SK-N-SH (cell line): ENCODE results near the gene CCDC24. TPM values are rescaled to one million over a fixed set of nuclear protein-coding genes. Genes with fewer than 3 reads are reported as not detected.

Source experiments
- CTCF ChIA-PET: fragments of 300-600, 350-600 bp; formaldehyde crosslinking; extraction: SDS; loops from one replicate; lab custom pipeline; 2021; lab: Yijun Ruan, JAX
- POLR2A ChIA-PET: fragments of 350-600 bp; sonication (Branson Sonifier 250); formaldehyde crosslinking; extraction: SDS; loops from one replicate; lab custom pipeline; 2020; ENCODE audit warnings: antibody characterized with exemption, inconsistent platforms; lab: Yijun Ruan, JAX
- DNase-seq: peaks from one replicate; pipeline ENCODE4 v3.0.0; 2012
- H2AFZ ChIP-seq: fragments of 200-600 bp; sonication (generic); 2 replicates; pipeline ENCODE4 v1.8.1; 2016; ENCODE audit warnings: antibody characterized with exemption, mild to moderate bottlenecking, low read depth
- H3F3A ChIP-seq: fragments of 200-600 bp; sonication (generic); replicated peaks from 2 replicates; pipeline ENCODE3; 2016; ENCODE audit warnings: antibody characterized with exemption, mild to moderate bottlenecking; ENCODE audit not compliant: insufficient read depth
- H3K27ac ChIP-seq, 2 experiments: fragments of 200-500 bp in 1 of 2; fragments of 200-600 bp in 1 of 2; sonication (Bioruptor generic) in 1 of 2; sonication (generic), shearing (Covaris generic) in 1 of 2; 2 replicates each; pipeline versions ENCODE4 v1.5.1 to v1.6.1; 2014 to 2016; ENCODE audit warnings: low read depth in 2 of 2, inconsistent platforms in 1 of 2, low read length in 1 of 2, mild to moderate bottlenecking in 1 of 2, mixed read lengths in 1 of 2
- H3K27me3 ChIP-seq: fragments of 200-600 bp; sonication (generic), shearing (Covaris generic); 2 replicates; pipeline ENCODE4 v1.6.1; 2016; ENCODE audit warnings: mixed run types; ENCODE audit not compliant: insufficient read depth
- H3K36me3 ChIP-seq, 2 experiments: fragments of 200-500 bp in 1 of 2; fragments of 200-600 bp in 1 of 2; sonication (Bioruptor generic) in 1 of 2; sonication (generic) in 1 of 2; replicated peaks in 1 of 2; 2 replicates each; pipeline versions ENCODE3 to v1.5.1; 2014 to 2016; ENCODE audit warnings: low read length in 1 of 2, mild to moderate bottlenecking in 1 of 2; ENCODE audit not compliant: insufficient read depth in 2 of 2, control insufficient read depth in 1 of 2
- H3K4me1 ChIP-seq, 2 experiments: fragments of 200-500 bp in 1 of 2; fragments of 200-600 bp in 1 of 2; sonication (Bioruptor generic) in 1 of 2; sonication (generic), shearing (Covaris generic) in 1 of 2; 2 replicates each; pipeline versions ENCODE4 v1.5.1 to v1.6.1; 2014 to 2016; ENCODE audit warnings: low read depth in 1 of 2, low read length in 1 of 2, mixed run types in 1 of 2; ENCODE audit not compliant: insufficient read depth in 2 of 2, control insufficient read depth in 1 of 2
- H3K4me2 ChIP-seq: fragments of 200-600 bp; sonication (generic), shearing (Covaris generic); 2 replicates; pipeline ENCODE4 v1.6.1; 2017; ENCODE audit warnings: mixed run types
- H3K4me3 ChIP-seq, 2 experiments: fragments of 200-500 bp in 1 of 2; fragments of 200-600 bp in 1 of 2; sonication (Bioruptor generic) in 1 of 2; sonication (generic), shearing (Covaris generic) in 1 of 2; 2 replicates each; pipeline versions ENCODE4 v1.5.1 to v1.8.1; 2014 to 2016; ENCODE audit warnings: low read depth in 2 of 2, inconsistent platforms in 1 of 2, low read length in 1 of 2, mild to moderate bottlenecking in 1 of 2, mixed read lengths in 1 of 2, moderate library complexity in 1 of 2
- H3K79me2 ChIP-seq: fragments of 200-600 bp; sonication (generic); 2 replicates; pipeline ENCODE4 v1.8.1; 2017; ENCODE audit warnings: mild to moderate bottlenecking; ENCODE audit not compliant: insufficient read depth
- H3K9ac ChIP-seq: fragments of 200-600 bp; sonication (generic); 2 replicates; pipeline ENCODE4 v1.6.1; 2017; ENCODE audit warnings: mixed run types
- H3K9me2 ChIP-seq: fragments of 200-600 bp; sonication (generic); 2 replicates; pipeline ENCODE4 v1.6.1; 2017; ENCODE audit warnings: mixed run types
- H3K9me3 ChIP-seq: fragments of 200-600 bp; sonication (generic); 2 replicates; pipeline ENCODE4 v1.6.1; 2017; ENCODE audit warnings: mixed run types, mild to moderate bottlenecking, moderate library complexity
- H4K20me1 ChIP-seq: fragments of 200-600 bp; sonication (generic); 2 replicates; pipeline ENCODE4 v1.6.1; 2017; ENCODE audit warnings: mild to moderate bottlenecking, mixed run types; ENCODE audit not compliant: insufficient read depth
- CHD2 ChIP-seq: fragments of 150-350 bp; IDR thresholded peaks from 2 replicates; pipeline ENCODE4 v1.6.1; 2018; ENCODE audit warnings: low read length; ENCODE audit not compliant: partially characterized antibody
- EP300 ChIP-seq, 2 experiments: IDR thresholded peaks; 2 replicates each; pipeline versions ENCODE4 v1.4.0 to v1.6.1; 2012; ENCODE audit warnings: borderline replicate concordance in 1 of 2, low read depth in 1 of 2, low read length in 1 of 2
- EZH2phosphoT487 ChIP-seq: fragments of 200-600 bp; sonication (generic); IDR thresholded peaks from 2 replicates; pipeline ENCODE4 v1.6.1; 2017; ENCODE audit warnings: low read depth, mixed run types, mild to moderate bottlenecking, antibody characterized with exemption, moderate library complexity, borderline replicate concordance
- FOXJ3 ChIP-seq: sonication (generic); formaldehyde crosslinking; IDR thresholded peaks from 2 replicates; pipeline ENCODE4 v1.5.1; 2020; ENCODE audit warnings: mild to moderate bottlenecking, missing genetic modification reagents
- FOXM1 ChIP-seq: IDR thresholded peaks from 2 replicates; pipeline ENCODE4 v1.4.0; 2012; ENCODE audit warnings: low read depth, mild to moderate bottlenecking
- GATA2 ChIP-seq: sonication (generic); formaldehyde crosslinking; IDR thresholded peaks from 2 replicates; pipeline ENCODE4 v1.5.0; 2020; ENCODE audit warnings: mild to moderate bottlenecking, missing genetic modification reagents
- JUND ChIP-seq: IDR thresholded peaks from 2 replicates; pipeline ENCODE4 v1.4.0; 2012
- MAX ChIP-seq: IDR thresholded peaks from 2 replicates; pipeline ENCODE4 v1.4.0; 2012; ENCODE audit warnings: low read depth
- MEF2A ChIP-seq: IDR thresholded peaks from 2 replicates; pipeline ENCODE4 v1.4.0; 2012; ENCODE audit warnings: low read depth, borderline replicate concordance
- NRF1 ChIP-seq: IDR thresholded peaks from 2 replicates; pipeline ENCODE4 v1.6.1; 2012; ENCODE audit warnings: low read depth, mild to moderate bottlenecking, low read length
- REST ChIP-seq: IDR thresholded peaks from 2 replicates; pipeline ENCODE4 v1.6.1; 2012; ENCODE audit warnings: mild to moderate bottlenecking, low read depth, low read length, moderate library complexity
- RFX5 ChIP-seq: IDR thresholded peaks from 2 replicates; pipeline ENCODE4 v1.6.1; 2012; ENCODE audit warnings: mild to moderate bottlenecking, improper control_type of control experiment, low read length
- SIN3A ChIP-seq: IDR thresholded peaks from 2 replicates; pipeline ENCODE4 v1.6.1; 2012; ENCODE audit warnings: low read depth, mild to moderate bottlenecking, low read length, moderate library complexity, borderline replicate concordance
- TEAD4 ChIP-seq: IDR thresholded peaks from 2 replicates; pipeline ENCODE4 v1.4.0; 2012; ENCODE audit warnings: mild to moderate bottlenecking, borderline replicate concordance; ENCODE audit not compliant: insufficient read depth
- USF2 ChIP-seq: fragments of 150-350 bp; IDR thresholded peaks from 2 replicates; pipeline ENCODE4 v1.6.1; 2017; ENCODE audit warnings: antibody characterized with exemption, low read length, low read depth, borderline replicate concordance
- YY1 ChIP-seq: IDR thresholded peaks from 2 replicates; pipeline ENCODE4 v1.4.0; 2012; ENCODE audit warnings: low read depth, mild to moderate bottlenecking
- ZBTB33 ChIP-seq: IDR thresholded peaks from 2 replicates; pipeline ENCODE4 v1.4.0; 2012; ENCODE audit warnings: low read depth, borderline replicate concordance
- WGBS: methylation state at CpG from one replicate; pipeline ENCODE4 v1.1.6; 2017; ENCODE audit warnings: low lambda C conversion rate; 5-methylcytosine and 5-hydroxymethylcytosine counted together
- polyA plus RNA-seq, 3 experiments: library from polyadenylated mRNA; depleted of rRNA; stranded (reverse); fragments of >200 nt; gene quantifications; 2 replicates each; pipeline ENCODE4 v1.2.3, GENCODE V29; 2012

The CCDC24 gene
- polyA plus RNA-seq, 1 of the 3 experiments (the other 2 are of a cell fraction): 7.5 TPM

GRCh38 chr1:43999455-43999854 lies 8.1 kb downstream of the CCDC24 start:
- no peaks in the 10 kb centered on the region for H3F3A ChIP-seq
- H3K79me2 ChIP-seq: no peaks in the 10 kb centered on the region
- H2AFZ ChIP-seq: no peak overlapping the region
- ChIA-PET POLR2A (no interaction called here), CTCF (interaction anchor here (1.0 to 20.6 kb wide), 4 partner anchors 26 to 489 kb away, joined by 3 to 598 read pairs (median 12); partner anchors contain the start of gene SLC6A9)
- peak overlapping the region in 1 of 2 experiments; percentile 50; a peak in 1 of 4 replicates for H3K27ac ChIP-seq
- 90% methylated on average over 3 of the region's 8 CpGs for WGBS
- no peak overlapping the region for H3K4me2 ChIP-seq
- no peak for DNase-seq
- H3K9me3 ChIP-seq: no peaks in the 10 kb centered on the region
- H3K4me1 ChIP-seq: peaks cover 0 to 59% of the 10 kb centered on the region in 2 experiments; a peak in 2 of 4 replicates
- H3K9me2 ChIP-seq: no peaks in the 10 kb centered on the region
- H4K20me1 ChIP-seq: no peaks in the 10 kb centered on the region
- H3K36me3 ChIP-seq: no peaks in the 10 kb centered on the region
- H3K27me3 ChIP-seq: no peaks in the 10 kb centered on the region
- H3K4me3 ChIP-seq: no peak overlapping the region
- TF ChIP-seq EZH2phosphoT487 (no peak), SIN3A (no peak), ZBTB33 (no peak), EP300 (IDR thresholded peaks at IDR 0.05; ENCODE audit: borderline replicate concordance in 1 of 2, low read depth in 1 of 2, low read length in 1 of 2) (no peak), RFX5 (no peak), GATA2 (CRISPR knock-in tag) (no peak), JUND (no peak), CHD2 (no peak), FOXJ3 (no peak), NRF1 (no peak), YY1 (no peak), MEF2A (no peak), USF2 (no peak), TEAD4 (no peak), MAX (no peak), FOXM1 (no peak), REST (no peak)
- no peak overlapping the region for H3K9ac ChIP-seq
